Common myeloid progenitor, CD34-positive (primary cell): ENCODE results near the gene RHOBTB1.
A peak's percentile ranks its signal among the peaks of the same experiment; 100 is the strongest.

ENCODE experiments used
- CTCF ChIA-PET: fragments of 350-600 bp; sonication (Branson Sonifier 250); formaldehyde crosslinking; loops from one replicate; lab custom pipeline; 2021; ENCODE audit warnings: antibody characterized with exemption; lab: Charles Lee
- POLR2A ChIA-PET: fragments of 350-600 bp; sonication (Branson Sonifier 250); formaldehyde crosslinking; loops from one replicate; lab custom pipeline; 2021; ENCODE audit warnings: antibody characterized with exemption; lab: Charles Lee
- DNase-seq, 3 donors: peaks; one replicate each; pipeline versions ENCODE4 v3.0.0 to v3.0.0-alpha.2; 2013
- H3K27ac ChIP-seq, 2 experiments: 1 replicate in 1 of 2; 2 replicates in 1 of 2; pipeline ENCODE4 v1.7.0; 2013; ENCODE audit warnings: inconsistent platforms in 2 of 2, low read length in 2 of 2, mild to moderate bottlenecking in 2 of 2, low read depth in 1 of 2, moderate library complexity in 1 of 2; ENCODE audit not compliant: severe bottlenecking in 2 of 2, insufficient read depth in 1 of 2, poor library complexity in 1 of 2
- H3K27me3 ChIP-seq, 5 experiments: replicated peaks in 2 of 5; 1 replicate in 3 of 5; 2 replicates in 2 of 5; pipeline versions ENCODE4 v1.6.1 to v1.7.0; 2013; ENCODE audit warnings: low read length in 4 of 5, mild to moderate bottlenecking in 2 of 5, moderate library complexity in 2 of 5, inconsistent platforms in 1 of 5; ENCODE audit not compliant: insufficient read depth in 5 of 5, control insufficient read depth in 4 of 5
- H3K36me3 ChIP-seq, 4 experiments: 1 replicate in 2 of 4; 2 replicates in 2 of 4; pipeline versions ENCODE4 v1.6.1 to v1.7.0; 2013; ENCODE audit warnings: low read length in 3 of 4, control low read depth in 1 of 4, mild to moderate bottlenecking in 1 of 4; ENCODE audit not compliant: control insufficient read depth in 4 of 4, insufficient read depth in 4 of 4
- H3K4me1 ChIP-seq, 4 experiments: 1 replicate in 3 of 4; 2 replicates in 1 of 4; pipeline versions ENCODE4 v1.6.1 to v1.7.1; 2013; ENCODE audit warnings: low read length in 3 of 4, mild to moderate bottlenecking in 3 of 4, control low read depth in 1 of 4, inconsistent platforms in 1 of 4, moderate library complexity in 1 of 4; ENCODE audit not compliant: control insufficient read depth in 4 of 4, insufficient read depth in 4 of 4; ENCODE audit errors: control extremely low read depth in 1 of 4
- H3K4me3 ChIP-seq, 7 experiments: 1 replicate in 4 of 7; 2 replicates in 3 of 7; pipeline versions ENCODE4 v1.5.1 to v1.7.0; 2013; ENCODE audit warnings: mild to moderate bottlenecking in 7 of 7, low read length in 6 of 7, moderate library complexity in 6 of 7, inconsistent platforms in 2 of 7, low read depth in 2 of 7, control low read depth in 1 of 7; ENCODE audit not compliant: insufficient read depth in 4 of 7, control insufficient read depth in 1 of 7; ENCODE audit errors: extremely low read depth in 1 of 7
- H3K9me3 ChIP-seq, 5 experiments: 1 replicate in 4 of 5; 2 replicates in 1 of 5; pipeline versions ENCODE4 v1.6.1 to v1.7.1; 2013; ENCODE audit warnings: low read length in 4 of 5, mild to moderate bottlenecking in 2 of 5, inconsistent platforms in 1 of 5, low read depth in 1 of 5, moderate library complexity in 1 of 5; ENCODE audit not compliant: control insufficient read depth in 4 of 5, insufficient read depth in 2 of 5; ENCODE audit errors: control extremely low read depth in 1 of 5
- WGBS: methylation state at CpG from one replicate; pipeline ENCODE4 v1.1.5; 2013; ENCODE audit not compliant: insufficient coverage; 5-methylcytosine and 5-hydroxymethylcytosine counted together

Gene RHOBTB1

DNA sequence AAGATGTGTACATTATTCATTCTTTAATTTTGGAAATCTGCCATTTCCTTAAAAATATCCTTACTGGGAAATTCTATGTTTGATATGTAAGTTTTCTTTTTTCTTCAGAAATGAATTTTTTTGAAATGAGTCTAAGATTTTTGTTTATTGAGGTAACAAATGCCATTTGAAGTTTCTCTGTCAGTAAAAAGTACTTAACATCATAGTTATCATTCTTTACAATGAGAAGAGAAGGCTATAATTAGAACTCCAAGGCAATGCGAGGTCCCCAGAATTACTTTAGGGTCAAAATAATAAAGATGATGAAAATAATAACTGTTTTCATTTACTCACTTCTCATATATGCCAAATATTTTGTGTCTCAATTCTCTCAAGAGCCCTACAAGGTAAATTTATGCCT, 37.0 kb upstream of the RHOBTB1 start:
- CTCF ChIA-PET, result no interaction called here
- Histone ChIP-seq H3K36me3 (no peaks in the 10 kb centered on the region), H3K27ac (no peak overlapping the region), H3K27me3 (no peaks in the 10 kb centered on the region), H3K4me3 (no peak overlapping the region), H3K4me1 (peaks cover 3 to 12% (median 4%) of the 10 kb centered on the region in 4 experiments), H3K9me3 (no peaks in the 10 kb centered on the region)
- no peak for DNase-seq
- WGBS, result no CpG with 5 or more reads among the region's 1 CpG
- POLR2A ChIA-PET, result interaction anchor here (0.7 kb wide), 1 partner anchor 799 kb away, joined by 3 read pairs; no protein-coding TSS in a partner anchor

DNA sequence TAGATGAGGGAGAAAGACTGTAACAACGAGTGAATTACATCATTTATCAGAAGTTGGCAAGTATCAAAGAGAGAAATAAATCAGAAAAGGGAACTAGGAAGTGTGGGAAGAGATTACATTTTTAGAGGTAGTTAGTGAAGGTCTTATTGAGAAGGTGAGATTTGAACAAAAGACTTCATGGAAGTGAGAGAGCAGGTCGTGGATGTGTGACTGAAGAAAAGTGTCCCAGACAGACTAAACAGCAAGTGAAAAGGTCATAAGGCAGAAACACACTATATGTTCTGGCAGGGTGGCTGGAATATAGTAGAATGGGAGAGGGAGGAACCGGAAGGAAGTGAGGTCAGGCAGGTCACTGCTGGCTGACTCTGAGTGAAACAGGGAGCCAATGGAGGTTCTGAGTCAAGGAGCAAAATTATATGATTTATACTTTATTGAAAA, 35.7 kb upstream of the RHOBTB1 start:
- DNase-seq, result no peak
- ChIA-PET CTCF (no interaction called here), POLR2A (no interaction called here)
- Histone ChIP-seq H3K4me3 (no peak overlapping the region), H3K9me3 (no peaks in the 10 kb centered on the region), H3K27ac (no peak overlapping the region), H3K36me3 (no peaks in the 10 kb centered on the region), H3K4me1 (peaks cover 3 to 12% (median 4%) of the 10 kb centered on the region in 4 experiments), H3K27me3 (no peaks in the 10 kb centered on the region)
- 60% methylated on average over 3 of the region's 3 CpGs for WGBS

DNA sequence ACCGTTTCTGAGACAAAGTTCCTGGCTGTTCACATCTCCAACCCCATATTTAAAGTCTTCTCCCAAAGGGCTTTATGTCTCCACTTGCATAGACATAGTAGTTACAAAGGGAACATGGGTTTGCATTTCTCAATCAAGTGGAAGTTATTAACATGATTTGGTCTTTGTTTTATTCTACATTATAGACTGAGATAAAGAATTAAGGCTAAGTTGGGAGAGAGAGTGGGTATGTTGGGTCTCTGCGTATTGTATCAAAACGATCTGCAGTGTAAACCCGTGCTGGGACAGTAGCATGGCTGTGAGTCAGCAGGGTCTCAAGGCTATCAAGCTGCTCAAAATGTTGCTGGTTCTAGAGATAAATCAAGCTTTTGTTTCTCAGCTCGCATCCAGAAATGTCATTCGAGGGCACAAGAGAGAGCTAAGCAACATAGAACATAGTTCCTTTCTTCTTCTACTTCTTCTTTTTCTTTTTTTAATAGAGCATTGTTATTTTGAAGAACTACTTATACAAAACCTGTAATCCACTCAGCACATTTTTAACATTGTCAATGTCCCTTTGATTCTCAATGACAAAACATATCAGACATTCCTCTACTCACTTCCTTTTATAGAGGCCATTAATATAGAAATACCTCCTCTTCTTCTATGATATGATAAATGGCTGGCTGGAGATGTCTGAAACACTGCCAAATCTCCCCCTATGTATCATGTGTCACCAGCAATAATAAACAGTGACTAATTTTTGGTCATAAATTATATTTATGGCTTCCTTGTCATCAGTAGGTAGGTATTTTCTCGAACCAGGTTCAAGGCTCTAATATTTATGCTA, 34.5 kb upstream of the RHOBTB1 start:
- Histone ChIP-seq H3K27me3 (no peaks in the 10 kb centered on the region), H3K36me3 (no peaks in the 10 kb centered on the region), H3K27ac (peak overlapping the region in 1 of 2 experiments; percentile 67), H3K9me3 (no peaks in the 10 kb centered on the region), H3K4me3 (peak overlapping the region in 1 of 7 experiments; percentile 40), H3K4me1 (peaks cover 3 to 12% (median 4%) of the 10 kb centered on the region in 4 experiments)
- 27% methylated on average over 4 of the region's 7 CpGs for WGBS
- ChIA-PET CTCF (interaction anchor here (0.6 kb wide), 1 partner anchor 14 kb away, joined by 3 read pairs; no protein-coding TSS in a partner anchor), POLR2A (no interaction called here)
- DNase-seq, result peak; percentile 58 to 91 (median 84)

DNA sequence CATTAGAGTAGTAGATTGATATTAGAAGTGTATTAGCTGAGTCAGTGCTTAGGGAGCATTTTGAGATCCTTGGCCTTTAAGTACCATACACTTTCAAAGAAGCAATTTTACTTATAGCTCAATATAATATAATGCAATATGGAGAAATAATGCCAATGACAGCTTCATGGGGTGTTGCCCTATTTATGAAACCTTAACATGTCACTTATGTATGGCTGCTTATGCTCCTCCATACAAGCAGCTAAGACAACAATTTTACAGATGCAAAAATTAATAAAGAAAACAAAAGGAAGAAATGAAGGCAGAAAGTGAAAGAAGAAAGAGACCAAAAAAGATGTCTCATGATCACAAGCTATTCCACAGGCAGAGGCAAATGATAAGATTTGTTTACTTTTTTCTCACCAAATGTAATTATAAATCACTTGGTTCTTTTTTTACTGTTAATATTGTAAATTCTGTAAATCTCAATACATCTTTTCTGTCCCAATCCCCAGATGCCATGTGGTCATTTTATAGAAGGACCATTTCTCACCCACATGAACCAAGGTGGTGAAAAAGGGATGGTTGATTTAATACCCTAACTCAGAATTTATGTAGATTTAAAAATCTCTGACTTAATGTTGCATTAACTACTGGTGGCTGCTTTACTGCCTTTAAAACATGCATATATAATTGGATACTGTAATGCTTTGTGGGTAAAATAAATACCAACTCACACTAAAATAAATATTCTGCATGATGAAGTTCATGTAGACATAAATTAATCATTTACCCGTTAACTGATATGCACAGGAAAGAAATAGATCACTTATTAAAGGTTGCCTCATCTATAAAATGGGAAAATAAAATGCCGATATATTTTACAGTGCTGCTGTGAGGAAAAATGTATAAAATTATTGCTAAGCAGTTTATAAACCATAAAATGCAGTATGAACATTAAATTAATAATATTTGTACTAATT, 33.5 kb upstream of the RHOBTB1 start:
- Histone ChIP-seq H3K36me3 (no peaks in the 10 kb centered on the region), H3K4me3 (no peak overlapping the region), H3K4me1 (peaks cover 3 to 12% (median 4%) of the 10 kb centered on the region in 4 experiments), H3K27ac (peak overlapping the region in 1 of 2 experiments; percentile 67), H3K27me3 (no peaks in the 10 kb centered on the region), H3K9me3 (no peaks in the 10 kb centered on the region)
- no peak for DNase-seq
- CTCF ChIA-PET, result no interaction called here
- POLR2A ChIA-PET, result no interaction called here
- no CpG with 5 or more reads among the region's 2 CpGs for WGBS

DNA sequence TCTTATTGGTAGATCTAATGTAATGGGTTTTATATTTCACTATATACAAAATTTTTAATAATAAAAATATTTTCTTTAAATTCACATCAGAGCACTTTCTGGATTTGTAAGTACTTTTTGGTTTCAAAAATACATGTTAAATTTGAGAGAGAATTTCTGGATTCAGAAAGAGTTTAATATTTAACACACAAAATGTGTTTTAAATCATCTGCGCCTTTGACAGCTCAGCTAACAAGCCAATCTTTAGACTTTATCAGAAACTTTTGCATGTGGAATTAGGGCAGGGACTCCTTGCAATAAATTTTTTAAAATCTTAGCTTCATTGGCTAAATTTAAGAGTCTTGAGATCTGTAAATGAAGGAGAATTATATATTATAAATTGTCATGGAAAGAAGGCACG, 32.7 kb upstream of the RHOBTB1 start:
- H3K9me3 ChIP-seq, result no peaks in the 10 kb centered on the region
- no peaks in the 10 kb centered on the region for H3K36me3 ChIP-seq
- CTCF ChIA-PET, result no interaction called here
- no peak overlapping the region for H3K4me3 ChIP-seq
- WGBS, result 100% methylated on average over 2 of the region's 2 CpGs
- POLR2A ChIA-PET, result no interaction called here
- peaks cover 3 to 12% (median 4%) of the 10 kb centered on the region in 4 experiments for H3K4me1 ChIP-seq
- H3K27ac ChIP-seq, result no peak overlapping the region
- DNase-seq, result no peak
- no peaks in the 10 kb centered on the region for H3K27me3 ChIP-seq

DNA sequence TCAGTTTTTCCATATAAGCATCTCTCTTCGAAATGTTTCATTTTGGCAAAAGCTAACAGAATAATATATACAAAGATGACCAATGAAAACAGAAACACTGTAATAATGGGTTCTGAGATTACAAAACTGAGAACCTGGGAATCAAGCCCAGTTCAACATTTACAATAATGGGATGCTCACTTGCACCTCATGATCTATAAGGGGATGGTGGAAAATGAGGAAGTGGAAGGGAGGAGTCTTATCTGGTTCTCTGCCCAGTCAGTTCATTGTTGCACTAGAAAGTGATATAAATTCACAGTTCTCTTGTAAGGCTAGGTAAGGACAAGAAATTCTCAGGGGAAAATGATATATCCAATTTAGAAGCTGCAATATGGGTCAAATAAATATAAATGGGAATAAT, 31.7 kb upstream of the RHOBTB1 start:
- H3K4me1 ChIP-seq, result peaks cover 3 to 12% (median 4%) of the 10 kb centered on the region in 4 experiments
- DNase-seq, result peak in 2 of 3 donors; percentile 23 to 37
- no peaks in the 10 kb centered on the region for H3K27me3 ChIP-seq
- H3K4me3 ChIP-seq, result no peak overlapping the region
- H3K36me3 ChIP-seq, result no peaks in the 10 kb centered on the region
- no CpG with 5 or more reads among the region's 1 CpG for WGBS
- H3K9me3 ChIP-seq, result no peaks in the 10 kb centered on the region
- peak overlapping the region in 1 of 2 experiments; percentile 58 for H3K27ac ChIP-seq
- CTCF ChIA-PET, result no interaction called here
- POLR2A ChIA-PET, result no interaction called here
